Measurements from ENCODE around the gene TMED5.

DNA sequence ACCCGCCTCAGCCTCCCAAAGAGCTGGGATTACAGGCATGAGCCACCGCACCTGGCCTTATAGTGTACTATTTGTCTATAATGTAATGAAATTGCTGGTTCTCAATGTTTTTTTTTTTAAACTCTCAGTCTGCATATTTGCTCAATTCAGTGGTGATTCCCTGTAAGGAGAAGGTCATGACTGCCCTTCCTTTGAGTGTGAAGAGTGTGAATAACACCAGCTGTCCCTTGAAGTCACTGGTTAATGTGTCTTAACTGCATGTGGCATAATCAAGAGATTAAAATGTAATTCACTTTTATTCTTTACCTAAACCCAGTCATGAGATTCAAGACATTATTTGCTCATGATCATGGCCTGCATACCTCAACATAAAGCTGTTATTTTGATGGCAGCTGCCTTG is 70.6 kb downstream of the TMED5 start:
- TF ChIP-seq POLR2A (IDR thresholded peaks at IDR 0.05) (no peak), POLR2AphosphoS5 (IDR thresholded peaks at IDR 0.05; ENCODE audit: insufficient read depth in 1 of 2, low read depth in 1 of 2) (no peak)

Data from vagina (tissue), 2 donors.